GM23248 (cell line): ENCODE data around the gene VIPR2. TPM values are rescaled to one million over a fixed set of nuclear protein-coding genes. Genes with fewer than 3 reads are reported as not detected.

ENCODE experiments used
- DNase-seq: peaks from one replicate; pipeline ENCODE4 v3.0.0-alpha.2; 2015
- H2AFZ ChIP-seq: fragments of 200-600 bp; sonication (generic); 2 replicates; pipeline ENCODE4 v1.6.1; 2016; ENCODE audit warnings: antibody characterized with exemption
- H3F3A ChIP-seq: fragments of 200-600 bp; sonication (generic); 2 replicates; pipeline ENCODE4 v1.6.1; 2016; ENCODE audit warnings: mild to moderate bottlenecking, antibody characterized with exemption, mixed run types; ENCODE audit not compliant: insufficient read depth
- H3K27ac ChIP-seq: fragments of 200-600 bp; sonication (generic); 2 replicates; pipeline ENCODE4 v1.5.1; 2016; ENCODE audit warnings: mild to moderate bottlenecking
- H3K27me3 ChIP-seq: fragments of 200-600 bp; sonication (generic); replicated peaks from 2 replicates; pipeline ENCODE4 v1.6.1; 2016; ENCODE audit warnings: mild to moderate bottlenecking; ENCODE audit not compliant: insufficient read depth
- H3K36me3 ChIP-seq: fragments of 200-600 bp; sonication (generic); 2 replicates; pipeline ENCODE4 v1.6.1; 2016; ENCODE audit warnings: low read depth, mild to moderate bottlenecking
- H3K4me1 ChIP-seq: fragments of 200-600 bp; sonication (generic); 2 replicates; pipeline ENCODE4 v1.6.1; 2016; ENCODE audit warnings: mild to moderate bottlenecking; ENCODE audit not compliant: insufficient read depth
- H3K4me2 ChIP-seq: fragments of 200-600 bp; sonication (generic); one replicate; pipeline ENCODE4 v1.6.1; 2016; ENCODE audit warnings: mild to moderate bottlenecking; ENCODE audit not compliant: unreplicated experiment
- H3K4me3 ChIP-seq: fragments of 200-600 bp; sonication (generic); 2 replicates; pipeline ENCODE4 v1.5.1; 2016; ENCODE audit warnings: mild to moderate bottlenecking
- H3K79me2 ChIP-seq: fragments of 200-600 bp; sonication (generic); 2 replicates; pipeline ENCODE4 v1.6.1; 2016; ENCODE audit warnings: mild to moderate bottlenecking; ENCODE audit not compliant: insufficient read depth
- H3K9ac ChIP-seq: fragments of 200-600 bp; sonication (generic); 2 replicates; pipeline ENCODE4 v1.6.1; 2016; ENCODE audit warnings: mild to moderate bottlenecking
- H3K9me2 ChIP-seq: fragments of 200-600 bp; sonication (generic); 2 replicates; pipeline ENCODE4 v1.6.1; 2016; ENCODE audit warnings: mixed run types, mild to moderate bottlenecking, moderate library complexity; ENCODE audit not compliant: insufficient read depth
- H3K9me3 ChIP-seq: fragments of 200-600 bp; sonication (generic); one replicate; pipeline ENCODE4 v1.6.1; 2017; ENCODE audit warnings: low read depth
- H4K20me1 ChIP-seq: fragments of 200-600 bp; sonication (generic); 2 replicates; pipeline ENCODE4 v1.6.0; 2016; ENCODE audit not compliant: insufficient read depth
- EZH2 ChIP-seq: fragments of 200-600 bp; sonication (generic); IDR thresholded peaks from 2 replicates; pipeline ENCODE4 v1.6.1; 2018; ENCODE audit warnings: antibody characterized with exemption, mild to moderate bottlenecking; ENCODE audit not compliant: insufficient read depth, poor library complexity, severe bottlenecking
- EZH2phosphoT487 ChIP-seq: fragments of 200-600 bp; sonication (generic); IDR thresholded peaks from 2 replicates; pipeline ENCODE4 v1.6.1; 2018; ENCODE audit warnings: antibody characterized with exemption, moderate library complexity, mild to moderate bottlenecking, low read depth; ENCODE audit not compliant: insufficient read depth
- WGBS, 2 experiments: methylation state at CpG; one replicate each; pipeline ENCODE4 v1.1.6; 2015 to 2017; ENCODE audit warnings: low lambda C conversion rate in 2 of 2, low coverage in 1 of 2; ENCODE audit errors: missing lambda C conversion rate in 2 of 2; 5-methylcytosine and 5-hydroxymethylcytosine counted together
- in situ Hi-C: fragments of 300-500 bp; cut with MboI; formaldehyde crosslinking; loops from 2 replicates; pipeline ENCODE4 v1.15.0; 2020
- polyA plus RNA-seq: library from polyadenylated mRNA; unstranded; fragments of >200 nt; fragmentation: Nextera tagmentation; extraction: Ambion mirVana; gene quantifications from 2 replicates; pipeline ENCODE4 v1.2.1, GENCODE V29; 2016
- total RNA-seq: library from RNA; depleted of rRNA; stranded (reverse); fragments of >200 nt; shearing (Covaris generic); gene quantifications from 2 replicates; pipeline ENCODE4 v1.2.3, GENCODE V29; 2014

The VIPR2 gene
- total and polyA plus RNA-seq, 2 experiments from 2014 or later: not detected

DNA sequence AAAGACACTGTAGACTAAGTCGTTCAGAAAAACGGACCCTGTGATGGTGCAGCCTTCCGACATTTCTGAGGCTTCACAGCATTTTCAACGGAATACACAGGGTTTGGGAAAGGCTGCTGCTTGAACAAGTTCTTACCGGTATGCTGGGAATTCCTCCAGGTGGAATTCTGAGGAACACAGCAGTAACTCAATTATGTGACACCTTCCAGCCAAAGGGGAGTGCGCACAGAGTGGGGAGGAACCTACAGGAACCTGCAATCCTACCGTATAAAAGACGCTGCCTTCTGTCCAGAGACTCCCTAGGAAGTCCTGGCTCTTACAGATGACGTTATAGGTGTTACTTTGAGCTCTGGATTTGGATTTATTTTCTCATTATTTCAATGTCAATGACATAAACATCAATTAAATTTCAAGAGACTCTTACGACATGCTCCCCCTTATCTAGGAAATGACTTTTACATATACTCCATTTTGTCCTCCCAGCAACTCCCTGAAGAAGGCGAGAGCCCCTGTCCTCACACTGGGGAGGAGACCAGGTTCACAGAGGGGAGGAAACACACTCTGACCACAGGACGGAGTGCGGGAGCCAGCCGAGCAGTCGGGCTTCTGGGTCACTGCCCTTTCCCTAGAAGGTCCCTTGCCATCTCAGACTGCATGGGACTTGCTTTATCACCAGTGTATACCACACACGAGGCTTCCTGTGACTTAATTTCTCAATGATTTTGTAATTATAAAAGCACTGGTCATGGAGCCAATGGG is 27.9 kb downstream of the VIPR2 start:
- no peak overlapping the region for H3K9ac ChIP-seq
- no peaks in the 10 kb centered on the region for H3K79me2 ChIP-seq
- H2AFZ ChIP-seq: no peak overlapping the region
- H4K20me1 ChIP-seq: no peaks in the 10 kb centered on the region
- H3K4me1 ChIP-seq: no peaks in the 10 kb centered on the region
- H3F3A ChIP-seq: no peaks in the 10 kb centered on the region
- TF ChIP-seq EZH2: no peak
- TF ChIP-seq EZH2phosphoT487: no peak
- H3K27ac ChIP-seq: no peak overlapping the region
- no peak overlapping the region for H3K4me2 ChIP-seq
- DNase-seq: no peak
- no peaks in the 10 kb centered on the region for H3K36me3 ChIP-seq
- in situ Hi-C loops: no loop called here
- H3K9me2 ChIP-seq: no peaks in the 10 kb centered on the region
- H3K9me3 ChIP-seq: no peaks in the 10 kb centered on the region
- WGBS, 2 experiments: 24 to 26% methylated on average over 16 of the region's 16 CpGs
- H3K27me3 ChIP-seq: no peaks in the 10 kb centered on the region
- no peak overlapping the region for H3K4me3 ChIP-seq

GRCh38 chr7:159115601-159116501 is 28.8 kb downstream of the VIPR2 start:
- Histone ChIP-seq H4K20me1 (no peaks in the 10 kb centered on the region), H3K9me2 (no peaks in the 10 kb centered on the region), H3K9ac (no peak overlapping the region), H3K79me2 (no peaks in the 10 kb centered on the region), H3K4me3 (no peak overlapping the region), H3K4me2 (no peak overlapping the region), H3K36me3 (no peaks in the 10 kb centered on the region), H3K27me3 (no peaks in the 10 kb centered on the region), H3F3A (no peaks in the 10 kb centered on the region), H3K27ac (no peak overlapping the region), H3K4me1 (no peaks in the 10 kb centered on the region), H3K9me3 (no peaks in the 10 kb centered on the region), H2AFZ (no peak overlapping the region)
- in situ Hi-C loops: no loop called here
- 14 to 18% methylated on average over 18 to 19 of the region's 19 CpGs for WGBS, 2 experiments
- TF ChIP-seq EZH2 (no peak), EZH2phosphoT487 (no peak)
- no peak for DNase-seq

DNA sequence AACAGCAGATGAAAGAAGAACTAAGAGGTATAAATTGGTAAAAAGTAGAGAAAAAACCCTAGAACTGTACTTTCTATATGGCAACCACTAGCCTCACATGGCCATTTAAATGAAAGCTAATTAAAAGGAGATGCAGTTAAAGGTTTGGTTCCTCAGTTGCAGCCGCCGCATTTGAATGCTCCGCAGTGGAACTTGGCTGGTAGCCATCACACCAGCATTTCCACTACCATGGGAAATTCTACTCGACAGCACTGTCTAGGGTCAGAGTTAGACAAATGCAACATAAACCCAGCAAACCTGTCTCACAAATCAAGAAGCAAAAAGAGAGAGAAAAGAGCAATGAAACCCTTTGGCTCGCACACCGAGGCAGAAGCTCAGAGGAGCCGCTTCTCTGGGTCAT is 29.7 kb downstream of the VIPR2 start:
- 17 to 25% methylated on average over 7 of the region's 7 CpGs for WGBS, 2 experiments
- H3K27ac ChIP-seq: no peak overlapping the region
- no peaks in the 10 kb centered on the region for H3K9me3 ChIP-seq

DNA sequence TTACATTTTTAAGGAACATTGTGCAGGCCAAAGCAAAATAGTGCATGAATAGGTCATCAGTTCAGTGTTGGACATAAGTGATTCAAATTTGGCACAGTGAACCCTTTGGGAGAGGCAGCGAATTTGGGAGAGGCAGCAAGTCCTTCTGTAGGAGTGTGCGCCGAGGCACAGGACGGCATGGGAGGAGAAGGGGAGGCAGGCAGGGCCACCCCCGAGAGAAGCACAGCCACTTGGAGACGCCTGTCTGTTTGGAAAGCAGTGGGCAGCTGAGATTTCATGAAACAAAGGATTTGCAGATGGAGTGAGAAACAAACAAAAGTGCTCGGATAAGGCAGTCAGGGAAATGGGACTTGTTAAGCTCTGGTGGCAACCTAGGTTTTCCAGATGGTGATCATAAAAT is 30.6 kb downstream of the VIPR2 start:
- DNase-seq: no peak
- Histone ChIP-seq H3K36me3 (no peaks in the 10 kb centered on the region), H3K4me1 (no peaks in the 10 kb centered on the region), H3K9me2 (no peaks in the 10 kb centered on the region), H3K27me3 (no peaks in the 10 kb centered on the region), H3K79me2 (no peaks in the 10 kb centered on the region), H2AFZ (no peak overlapping the region), H3K9me3 (no peaks in the 10 kb centered on the region), H3K4me2 (no peak overlapping the region), H4K20me1 (no peaks in the 10 kb centered on the region), H3K9ac (no peak overlapping the region), H3K27ac (no peak overlapping the region), H3F3A (no peaks in the 10 kb centered on the region), H3K4me3 (no peak overlapping the region)
- in situ Hi-C loops: no loop called here
- TF ChIP-seq EZH2phosphoT487: no peak
- no peak for TF ChIP-seq EZH2
- 36 to 42% methylated on average over 7 of the region's 7 CpGs for WGBS, 2 experiments

More for the DNA sequence above, 29.7 kb downstream of the VIPR2 start:
- H3K4me3 ChIP-seq: no peak overlapping the region
- no peaks in the 10 kb centered on the region for H3F3A ChIP-seq
- no peaks in the 10 kb centered on the region for H4K20me1 ChIP-seq
- TF ChIP-seq EZH2 (no peak), EZH2phosphoT487 (no peak)
- no peak overlapping the region for H2AFZ ChIP-seq
- no peaks in the 10 kb centered on the region for H3K79me2 ChIP-seq
- in situ Hi-C loops: no loop called here
- no peaks in the 10 kb centered on the region for H3K27me3 ChIP-seq
- H3K9me2 ChIP-seq: no peaks in the 10 kb centered on the region
- H3K9ac ChIP-seq: no peak overlapping the region
- DNase-seq: no peak
- no peak overlapping the region for H3K4me2 ChIP-seq
- H3K36me3 ChIP-seq: no peaks in the 10 kb centered on the region
- H3K4me1 ChIP-seq: no peaks in the 10 kb centered on the region
